ENCODE results near the gene TAOK3. TPM values are rescaled to one million over a fixed set of nuclear protein-coding genes. Genes with fewer than 3 reads are reported as not detected.
"Not testable (repeated sequence)": the region's sequence is repeated elsewhere in the genome, so short reads cannot be mapped to it uniquely, and the experiment has no call there.

TAOK3 gene
- total RNA-seq, 1 donor, result 27.9 TPM

- Histone ChIP-seq H3K4me3 (ENCODE audit: insufficient read depth, low read length) (no peak overlapping the region), H3K9me3 (ENCODE audit: low read depth, low read length) (no peaks in the 10 kb centered on the region), H3K36me3 (ENCODE audit: insufficient read depth, low read length) (no peaks in the 10 kb centered on the region), H3K4me1 (ENCODE audit: insufficient read depth, low read length) (peaks cover 37% of the 10 kb centered on the region), H3K4me2 (ENCODE audit: insufficient read depth, low read length) (peak overlapping the region; percentile 49), H2AFZ (ENCODE audit: low read length) (no peak overlapping the region), H3K27ac (ENCODE audit: low read depth, low read length) (peak overlapping the region; percentile 99), H3K79me2 (ENCODE audit: insufficient read depth, low read length) (peaks cover 70% of the 10 kb centered on the region), H3K27me3 (ENCODE audit: insufficient read depth, low read length) (no peaks in the 10 kb centered on the region), H4K20me1 (ENCODE audit: insufficient read depth, low read length) (no peaks in the 10 kb centered on the region)
- DNase-seq (ENCODE audit: insufficient read length, low spot score, missing footprints), result no peak
- no peak for TF ChIP-seq CTCF (IDR thresholded peaks at IDR 0.05; ENCODE audit: extremely low read depth, low read depth, low read length)
These were observed 17.8 kb downstream of the TAOK3 start for GRCh38 chr12:118354903-118355302.

- H3K9me3 ChIP-seq (ENCODE audit: low read depth, low read length); H3K4me3 ChIP-seq (ENCODE audit: insufficient read depth, low read length); H2AFZ ChIP-seq (ENCODE audit: low read length); H3K4me2 ChIP-seq (ENCODE audit: insufficient read depth, low read length); DNase-seq (ENCODE audit: insufficient read length, low spot score, missing footprints); H4K20me1 ChIP-seq (ENCODE audit: insufficient read depth, low read length); H3K27me3 ChIP-seq (ENCODE audit: insufficient read depth, low read length); H3K36me3 ChIP-seq (ENCODE audit: insufficient read depth, low read length): not testable (repeated sequence)
- Histone ChIP-seq H3K79me2 (ENCODE audit: insufficient read depth, low read length) (peaks cover 66% of the 10 kb centered on the region), H3K4me1 (ENCODE audit: insufficient read depth, low read length) (peaks cover 37% of the 10 kb centered on the region), H3K27ac (ENCODE audit: low read depth, low read length) (peak overlapping the region; percentile 99)
These were observed 18.2 kb downstream of the TAOK3 start for GRCh38 chr12:118354503-118354902.

DNA sequence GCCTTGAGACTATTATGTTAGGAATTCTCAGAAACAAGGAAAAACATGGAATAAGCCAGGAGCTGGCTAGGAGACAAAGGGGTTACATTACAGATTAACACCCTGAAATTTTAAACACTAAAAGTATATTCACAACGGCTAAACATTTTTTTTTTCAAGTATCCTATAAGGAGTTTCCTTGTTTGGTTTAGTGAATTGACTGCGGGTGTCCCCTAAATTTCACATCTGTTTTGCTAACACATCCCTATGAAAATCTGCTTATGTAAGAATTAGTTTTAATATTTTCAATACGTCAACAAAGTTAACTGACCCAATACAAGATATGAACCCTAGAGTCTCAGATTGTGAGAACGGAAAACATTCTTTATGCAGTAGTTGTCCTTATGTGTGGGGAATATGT lies 19.0 kb downstream of the TAOK3 start:
- Histone ChIP-seq H2AFZ (ENCODE audit: low read length) (no peak overlapping the region), H4K20me1 (ENCODE audit: insufficient read depth, low read length) (no peaks in the 10 kb centered on the region), H3K4me3 (ENCODE audit: insufficient read depth, low read length) (no peak overlapping the region), H3K4me1 (ENCODE audit: insufficient read depth, low read length) (peaks cover 34% of the 10 kb centered on the region), H3K4me2 (ENCODE audit: insufficient read depth, low read length) (no peak overlapping the region), H3K27ac (ENCODE audit: low read depth, low read length) (no peak overlapping the region), H3K36me3 (ENCODE audit: insufficient read depth, low read length) (no peaks in the 10 kb centered on the region), H3K9me3 (ENCODE audit: low read depth, low read length) (no peaks in the 10 kb centered on the region), H3K27me3 (ENCODE audit: insufficient read depth, low read length) (no peaks in the 10 kb centered on the region), H3K79me2 (ENCODE audit: insufficient read depth, low read length) (peaks cover 61% of the 10 kb centered on the region)
- no peak for TF ChIP-seq CTCF (IDR thresholded peaks at IDR 0.05; ENCODE audit: extremely low read depth, low read depth, low read length)
- DNase-seq (ENCODE audit: insufficient read length, low spot score, missing footprints), result no peak

GRCh38 chr12:118350908-118351559 lies 21.7 kb downstream of the TAOK3 start:
- no peaks in the 10 kb centered on the region for H3K27me3 ChIP-seq (ENCODE audit: insufficient read depth, low read length)
- peaks cover 72% of the 10 kb centered on the region for H3K79me2 ChIP-seq (ENCODE audit: insufficient read depth, low read length)
- peaks cover 11% of the 10 kb centered on the region for H3K4me1 ChIP-seq (ENCODE audit: insufficient read depth, low read length)
- DNase-seq (ENCODE audit: insufficient read length, low spot score, missing footprints), result peak; percentile 39
- no peaks in the 10 kb centered on the region for H3K9me3 ChIP-seq (ENCODE audit: low read depth, low read length)
- no peak overlapping the region for H3K27ac ChIP-seq (ENCODE audit: low read depth, low read length)
- no peaks in the 10 kb centered on the region for H3K36me3 ChIP-seq (ENCODE audit: insufficient read depth, low read length)
- H3K4me2 ChIP-seq (ENCODE audit: insufficient read depth, low read length), result no peak overlapping the region
- no peak overlapping the region for H2AFZ ChIP-seq (ENCODE audit: low read length)
- H3K4me3 ChIP-seq (ENCODE audit: insufficient read depth, low read length), result no peak overlapping the region
- H4K20me1 ChIP-seq (ENCODE audit: insufficient read depth, low read length), result no peaks in the 10 kb centered on the region
- no peak for TF ChIP-seq CTCF (IDR thresholded peaks at IDR 0.05; ENCODE audit: extremely low read depth, low read depth, low read length)

All from osteoblast (primary cell).